Uterus (tissue), 4 donors: Measurements from ENCODE around the gene ZBTB20. TPM values are rescaled to one million over a fixed set of nuclear protein-coding genes. Genes with fewer than 3 reads are reported as not detected.

Source experiments
- DNase-seq, 2 donors: peaks; one replicate each; pipeline ENCODE4 v3.0.0-alpha.2; 2019 to 2020
- H3K27ac ChIP-seq, 2 donors: fragments of 200-600 bp; sonication (generic); 1 replicate in 1 of 2; 2 replicates in 1 of 2; pipeline ENCODE4 v1.5.1; 2016 to 2018
- H3K27me3 ChIP-seq, 2 donors: fragments of 200-600 bp; sonication (generic); one replicate each; pipeline ENCODE4 v1.5.1; 2018 to 2019; ENCODE audit warnings: control low read depth in 1 of 2
- H3K36me3 ChIP-seq, 2 donors: fragments of 200-600 bp; sonication (generic); one replicate each; pipeline ENCODE4 v1.5.1; 2019; ENCODE audit warnings: control low read depth in 1 of 2
- H3K4me1 ChIP-seq, 2 donors: fragments of 200-600 bp; sonication (generic); one replicate each; pipeline ENCODE4 v1.5.1; 2018 to 2019; ENCODE audit warnings: control low read depth in 1 of 2
- H3K4me3 ChIP-seq, 2 donors: fragments of 200-600 bp; sonication (generic); 1 replicate in 1 of 2; 2 replicates in 1 of 2; pipeline ENCODE4 v1.5.1; 2018 to 2019; ENCODE audit warnings: mild to moderate bottlenecking in 1 of 2
- H3K9me3 ChIP-seq, 2 donors: fragments of 200-600 bp; sonication (generic); one replicate each; pipeline ENCODE4 v1.5.1; 2019; ENCODE audit warnings: control low read depth in 1 of 2
- CTCF ChIP-seq, 4 experiments: fragments of 200-600 bp in 2 of 4; fragments of 450-650 bp in 2 of 4; sonication (generic) in 2 of 4; IDR thresholded peaks; one replicate each; pipeline ENCODE4 v1.5.1; 2016 to 2019; ENCODE audit warnings: antibody characterized with exemption in 4 of 4, mild to moderate bottlenecking in 2 of 4, moderate library complexity in 1 of 4
- POLR2A ChIP-seq, 2 donors: fragments of 450-650 bp; IDR thresholded peaks; one replicate each; pipeline ENCODE4 v1.6.1; 2016; ENCODE audit warnings: antibody characterized with exemption in 2 of 2, mild to moderate bottlenecking in 1 of 2, moderate library complexity in 1 of 2
- intact Hi-C: fragments of 100-400 bp; cut with DNase I; formaldehyde crosslinking; loops from one replicate; pipeline ENCODE4 v1.15.1; 2023; ENCODE audit warnings: low total_unique reads
- total RNA-seq, 4 donors: library from RNA; depleted of rRNA in 3 of 4; stranded (reverse); fragments of >200 nt in 3 of 4; gene quantifications; one replicate each; pipeline versions ENCODE4 v1.1.0 to v1.2.4, GENCODE V29; 2014 to 2023
- donor health status: DM: yes; HTN: yes; CAD: no.

ZBTB20 gene
- total RNA-seq, 4 donors from 2014 or later: 35.6 to 157 (median 85.1) TPM

- Histone ChIP-seq H3K36me3 (no peaks in the 10 kb centered on the region), H3K27me3 (no peaks in the 10 kb centered on the region), H3K27ac (no peak overlapping the region), H3K4me1 (no peaks in the 10 kb centered on the region), H3K4me3 (no peak overlapping the region), H3K9me3 (peaks cover 0 to 3% of the 10 kb centered on the region in 2 donors)
- TF ChIP-seq CTCF (IDR thresholded peaks at IDR 0.05): no peak
- no peak for TF ChIP-seq POLR2A (IDR thresholded peaks at IDR 0.05)
- no peak for DNase-seq
- intact Hi-C loops: no loop called here
These were observed 483.1 kb downstream of the ZBTB20 start for GRCh38 chr3:114664006-114664405.

GRCh38 chr3:114660808-114661207, 486.3 kb downstream of the ZBTB20 start:
- intact Hi-C loops: no loop called here
- Histone ChIP-seq H3K4me1 (no peaks in the 10 kb centered on the region), H3K36me3 (no peaks in the 10 kb centered on the region), H3K9me3 (peaks cover 0 to 3% of the 10 kb centered on the region in 2 donors), H3K27me3 (no peaks in the 10 kb centered on the region), H3K4me3 (no peak overlapping the region), H3K27ac (peak overlapping the region; percentile 63 to 91)
- no peak for DNase-seq
- TF ChIP-seq CTCF (IDR thresholded peaks at IDR 0.05) (no peak), POLR2A (IDR thresholded peaks at IDR 0.05) (no peak)

GRCh38 chr3:114660124-114660523, 487.0 kb downstream of the ZBTB20 start:
- H3K36me3 ChIP-seq: no peaks in the 10 kb centered on the region
- TF ChIP-seq POLR2A (IDR thresholded peaks at IDR 0.05) (no peak), CTCF (IDR thresholded peaks at IDR 0.05) (no peak)
- H3K9me3 ChIP-seq: peaks cover 0 to 3% of the 10 kb centered on the region in 2 donors
- no peak overlapping the region for H3K4me3 ChIP-seq
- no peaks in the 10 kb centered on the region for H3K27me3 ChIP-seq
- H3K4me1 ChIP-seq: no peaks in the 10 kb centered on the region
- DNase-seq: peak in 1 of 2 donors; percentile 27
- peak overlapping the region; percentile 63 to 91 for H3K27ac ChIP-seq
- intact Hi-C loops: no loop called here

- Histone ChIP-seq H3K9me3 (peaks cover 0 to 3% of the 10 kb centered on the region in 2 donors), H3K27ac (peak overlapping the region; percentile 63 to 91), H3K4me3 (no peak overlapping the region), H3K4me1 (no peaks in the 10 kb centered on the region), H3K36me3 (no peaks in the 10 kb centered on the region), H3K27me3 (no peaks in the 10 kb centered on the region)
- DNase-seq: no peak
- intact Hi-C loops: no loop called here
- TF ChIP-seq POLR2A (IDR thresholded peaks at IDR 0.05): no peak
- no peak for TF ChIP-seq CTCF (IDR thresholded peaks at IDR 0.05)
These were observed 487.7 kb downstream of the ZBTB20 start for GRCh38 chr3:114659109-114660061.

GRCh38 chr3:114651555-114651954, 495.5 kb downstream of the ZBTB20 start:
- no peaks in the 10 kb centered on the region for H3K36me3 ChIP-seq
- H3K4me1 ChIP-seq: peaks cover 0 to 12% of the 10 kb centered on the region in 2 donors
- H3K27ac ChIP-seq: peak overlapping the region; percentile 45 to 76
- H3K9me3 ChIP-seq: no peaks in the 10 kb centered on the region
- no peak for DNase-seq
- intact Hi-C loops: no loop called here
- no peak overlapping the region for H3K4me3 ChIP-seq
- TF ChIP-seq POLR2A (IDR thresholded peaks at IDR 0.05): no peak
- no peak for TF ChIP-seq CTCF (IDR thresholded peaks at IDR 0.05)
- H3K27me3 ChIP-seq: no peaks in the 10 kb centered on the region
